IPS DF 19.7 (cell line): Measurements from ENCODE around the gene RNF38.
"Not testable (repeated sequence)": the region's sequence is repeated elsewhere in the genome, so short reads cannot be mapped to it uniquely, and the experiment has no call there.

Source experiments
- DNase-seq: peaks from one replicate; pipeline ENCODE4 v3.0.0-alpha.2; 2013; ENCODE audit warnings: low read depth, low spot score

RNF38 gene

GRCh38 chr9:36399980-36400331, at the start of gene RNF38:
Gene RNF38 (minus strand): TSS chr9:36400269. CDS start chr9:36400108, 161 bp downstream.
- no peak for DNase-seq

DNA sequence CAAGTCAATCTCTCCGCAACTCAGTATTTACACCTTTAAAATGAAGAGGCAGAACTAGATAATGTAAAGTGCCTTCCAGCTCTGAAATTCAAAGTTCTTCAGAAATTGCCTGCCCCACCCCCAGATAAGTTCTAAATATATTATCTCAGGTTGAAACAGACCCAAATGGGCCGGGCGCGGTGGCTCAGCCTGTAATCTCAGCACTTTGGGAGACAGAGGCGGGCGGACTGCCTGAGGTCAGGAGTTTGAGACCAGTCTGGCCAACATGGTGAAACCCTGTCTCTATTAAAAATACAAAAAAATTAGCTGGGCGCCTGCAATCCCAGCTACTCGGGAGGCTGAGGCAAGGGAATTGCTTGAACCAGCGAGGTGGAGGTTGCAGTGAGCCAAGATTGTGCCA, 48.5 kb upstream of the RNF38 start:
- not testable (repeated sequence) for DNase-seq

- DNase-seq = no peak
These were observed 47.9 kb upstream of the RNF38 start for GRCh38 chr9:36448017-36448416.

DNA sequence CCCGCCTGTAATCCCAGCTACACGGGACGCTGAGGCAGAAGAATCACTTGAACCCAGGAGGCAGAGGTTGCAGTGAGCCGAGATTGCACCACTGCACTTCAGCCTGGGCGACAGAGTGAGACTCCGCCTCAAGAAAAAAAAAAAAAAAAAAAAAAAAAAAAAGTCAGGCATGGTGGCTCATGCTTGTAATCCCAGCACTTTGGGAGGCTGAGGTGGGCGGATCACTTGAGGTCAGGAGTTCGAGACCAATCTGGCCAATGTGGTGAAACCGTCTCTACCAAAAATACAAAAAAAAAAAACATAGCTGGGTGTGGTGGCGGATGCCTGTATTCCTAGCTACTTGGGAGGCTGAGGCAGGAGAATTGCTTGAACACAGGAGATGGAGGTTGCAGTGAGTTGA, 46.6 kb upstream of the RNF38 start:
- not testable (repeated sequence) for DNase-seq

DNA sequence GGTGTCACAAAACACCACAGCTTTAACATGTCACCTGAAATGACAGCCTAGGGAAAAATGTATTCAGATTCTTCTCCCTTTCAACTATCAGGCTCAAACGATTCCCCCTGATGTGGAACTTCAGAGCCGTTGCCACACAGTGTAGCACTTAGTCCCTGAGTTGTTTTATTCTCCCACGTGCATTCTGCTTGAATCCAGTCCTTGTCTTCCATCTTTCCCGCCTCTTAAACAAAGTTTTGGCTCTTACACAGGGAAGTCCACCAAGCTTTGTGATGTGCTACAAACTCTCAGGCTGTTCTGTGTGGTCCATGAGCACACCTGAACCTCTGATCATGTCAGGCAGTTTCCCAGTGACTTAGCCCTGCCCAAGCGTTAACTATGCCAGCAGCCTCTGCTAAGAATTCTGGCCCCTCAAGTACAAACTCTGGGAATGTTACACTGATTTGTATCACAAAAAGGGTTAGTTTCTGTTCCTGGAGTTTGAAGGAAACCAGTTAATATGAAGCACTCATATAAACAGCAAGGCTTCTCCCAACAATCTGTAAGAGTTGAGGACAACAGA, 45.8 kb upstream of the RNF38 start:
- no peak for DNase-seq

- DNase-seq = no peak
These were observed 44.1 kb upstream of the RNF38 start for GRCh38 chr9:36444203-36444602.

DNA sequence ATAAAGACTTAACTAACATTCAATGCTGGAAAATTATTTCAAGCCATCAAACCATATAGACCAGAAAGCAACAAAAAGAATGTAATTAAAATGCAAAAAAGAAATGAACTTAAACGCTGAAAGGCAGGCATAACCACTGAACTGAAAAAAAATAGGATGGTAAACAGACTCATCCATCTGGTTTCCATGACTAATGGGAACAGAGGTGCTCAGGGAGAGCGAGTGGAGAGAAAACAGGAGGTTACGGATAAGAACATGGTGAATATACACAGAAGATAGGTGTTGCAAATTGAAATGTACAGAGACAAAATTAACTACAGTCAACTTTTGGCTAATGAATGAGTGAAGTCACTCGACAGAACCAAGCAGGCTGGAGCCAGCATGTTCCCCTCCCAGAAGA, 43.5 kb upstream of the RNF38 start:
- no peak for DNase-seq

DNA sequence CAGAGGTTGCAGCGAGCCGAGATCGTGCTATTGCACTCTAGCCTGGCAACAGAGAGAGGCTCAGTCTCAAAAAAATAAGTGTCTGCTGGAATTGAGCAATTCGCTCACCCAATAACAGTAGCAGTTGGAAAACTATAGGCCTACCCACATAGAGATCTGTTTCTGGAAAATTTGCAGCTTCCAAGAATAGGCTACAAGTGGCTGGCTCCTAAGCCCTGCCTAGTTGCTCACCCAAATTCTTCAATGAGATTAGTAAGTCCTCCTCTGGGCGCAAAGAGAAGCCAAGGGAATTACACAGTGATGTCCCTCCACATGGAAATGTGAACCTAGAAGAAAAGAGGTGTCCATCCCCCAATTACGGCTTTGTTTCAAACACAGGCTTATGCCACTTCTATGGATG, 42.6 kb upstream of the RNF38 start:
- no peak for DNase-seq

DNA sequence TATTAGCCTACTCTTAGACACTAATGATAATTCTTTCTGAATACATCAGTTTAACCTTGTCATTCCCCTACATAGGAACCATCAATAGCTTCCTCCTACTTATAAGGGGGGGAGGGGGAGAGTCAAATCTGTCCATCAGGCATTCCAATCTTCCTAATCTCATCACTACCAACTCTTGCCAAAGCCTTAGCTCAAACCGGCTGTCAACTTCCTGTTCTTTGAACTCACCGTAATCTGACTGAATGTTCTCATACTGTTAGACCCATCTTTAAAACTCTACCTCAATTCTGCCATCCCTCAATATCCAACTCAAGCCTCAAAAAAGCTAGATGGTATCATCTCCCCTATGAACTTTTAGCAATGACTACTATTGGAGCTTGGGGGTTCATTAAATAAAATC, 41.9 kb upstream of the RNF38 start:
- DNase-seq = no peak

GRCh38 chr9:36438536-36439236, 38.6 kb upstream of the RNF38 start:
- DNase-seq = no peak

DNA sequence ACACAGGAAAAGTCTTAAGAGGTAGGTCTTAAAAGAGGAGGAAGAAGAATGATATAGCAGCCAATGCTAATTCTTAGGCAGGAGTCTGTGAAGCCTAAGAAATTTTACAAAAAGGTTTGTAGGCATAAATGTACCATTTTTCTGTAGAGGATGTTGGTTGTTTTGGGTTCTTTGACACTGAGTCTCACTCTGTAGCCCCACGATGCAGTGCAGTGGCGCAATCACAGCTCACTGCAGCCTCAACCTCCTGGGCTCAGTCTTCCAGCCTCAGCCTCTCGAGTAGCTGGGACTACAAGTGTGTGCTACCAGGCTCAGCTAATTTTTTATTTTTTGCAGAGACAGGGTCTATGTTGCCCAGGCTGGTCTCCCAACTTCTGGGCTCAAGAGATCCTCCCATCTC, 37.7 kb upstream of the RNF38 start:
- no peak for DNase-seq

DNA sequence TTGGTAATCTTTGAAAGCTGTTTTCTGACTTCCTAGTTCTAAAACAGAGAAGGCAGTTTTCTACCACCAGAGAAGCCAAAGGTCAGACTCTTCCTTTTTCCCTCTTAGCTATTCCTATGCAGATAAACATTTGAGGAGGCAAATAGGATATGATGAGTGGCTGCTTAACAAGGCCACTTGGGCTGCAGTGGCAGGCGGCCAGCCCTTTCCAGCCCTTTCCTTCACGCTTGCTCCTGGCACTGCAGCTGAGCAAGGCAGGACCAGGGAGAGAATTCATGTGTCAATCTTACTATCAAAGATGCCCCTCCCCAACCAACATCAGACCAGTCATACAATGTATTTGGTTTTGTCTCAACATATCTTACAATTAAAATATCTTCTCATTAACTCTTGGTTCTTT, 36.8 kb upstream of the RNF38 start:
- DNase-seq = no peak

- DNase-seq = no peak
These were observed 33.3 kb upstream of the RNF38 start for GRCh38 chr9:36433386-36433785.

- DNase-seq = no peak
These were observed 31.0 kb upstream of the RNF38 start for GRCh38 chr9:36431078-36431477.

DNA sequence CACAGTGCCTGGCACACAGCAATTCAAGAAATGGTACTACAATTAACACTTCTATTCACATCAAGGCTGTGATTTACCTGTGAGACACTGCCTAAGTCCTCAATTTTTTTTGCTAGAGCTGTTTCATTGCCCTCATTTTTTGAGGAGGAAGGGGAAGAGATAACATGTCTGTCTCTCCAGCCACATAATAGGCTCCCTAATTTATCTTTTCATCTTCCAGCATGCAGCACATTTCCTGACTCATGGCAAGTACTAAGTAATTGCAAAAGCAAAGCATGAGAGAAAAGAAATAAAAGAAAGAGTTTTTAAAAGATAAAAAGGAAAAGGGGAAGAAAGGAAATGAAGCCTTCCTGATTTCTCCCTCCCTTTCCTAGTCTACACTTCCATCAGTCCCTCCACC, 26.9 kb upstream of the RNF38 start:
- no peak for DNase-seq

DNA sequence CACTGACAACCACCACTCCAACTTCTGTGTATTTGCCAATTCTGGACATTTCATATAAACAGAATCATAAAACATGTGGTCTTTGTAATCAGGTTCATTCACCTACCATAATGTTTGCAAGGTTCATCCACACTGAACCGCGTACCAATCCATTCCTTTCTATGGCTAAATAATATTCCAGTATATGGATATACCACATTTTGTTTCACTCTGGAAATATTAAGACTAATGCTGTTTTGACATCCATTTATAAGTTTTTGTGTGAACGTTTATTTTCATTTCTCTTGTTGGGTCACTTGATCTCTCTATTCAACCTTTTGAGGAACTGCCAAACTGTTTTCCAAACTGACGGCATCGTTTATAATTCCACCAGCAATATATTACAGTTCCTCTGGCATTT, 26.3 kb upstream of the RNF38 start:
- DNase-seq = no peak

DNA sequence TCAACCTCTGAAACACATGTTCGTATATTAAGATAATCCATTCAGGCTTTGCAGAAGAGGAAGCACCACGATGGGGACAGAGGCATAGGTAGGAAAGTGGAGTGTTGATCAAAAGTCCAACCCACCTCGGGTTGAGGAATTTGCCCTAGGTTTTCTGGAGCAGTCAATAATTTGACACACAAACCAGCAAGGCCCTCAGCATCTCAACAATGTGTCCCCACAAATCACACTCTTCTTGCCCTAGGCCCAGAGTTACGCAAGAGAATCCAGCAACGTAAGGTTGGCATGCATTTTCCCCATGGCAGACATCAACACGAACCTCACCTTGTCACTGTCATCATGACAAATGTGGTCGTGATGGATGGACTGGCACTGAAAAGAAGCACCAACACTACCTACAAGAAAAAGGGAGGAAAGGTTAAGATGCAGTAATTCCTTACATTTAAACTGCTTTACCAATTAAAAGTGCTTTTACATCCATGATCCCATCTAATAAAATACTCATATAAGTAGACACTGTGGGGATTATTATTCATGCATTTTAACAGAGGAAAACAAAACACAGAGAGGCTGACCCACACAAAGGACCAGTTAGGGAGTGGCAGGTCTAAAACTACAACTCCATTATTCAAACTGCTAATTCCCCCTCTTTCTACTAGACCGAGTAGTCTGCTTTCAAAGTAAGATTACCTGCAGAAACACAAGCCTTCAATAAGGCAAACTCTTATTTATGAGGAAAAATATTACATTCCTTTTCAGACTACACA, 24.4 kb upstream of the RNF38 start:
- DNase-seq = no peak

GRCh38 chr9:36423206-36423605, 23.1 kb upstream of the RNF38 start:
- no peak for DNase-seq

GRCh38 chr9:36416890-36417289, 16.8 kb upstream of the RNF38 start:
- no peak for DNase-seq

- DNase-seq = no peak
These were observed 15.9 kb upstream of the RNF38 start for GRCh38 chr9:36415822-36416525.

DNA sequence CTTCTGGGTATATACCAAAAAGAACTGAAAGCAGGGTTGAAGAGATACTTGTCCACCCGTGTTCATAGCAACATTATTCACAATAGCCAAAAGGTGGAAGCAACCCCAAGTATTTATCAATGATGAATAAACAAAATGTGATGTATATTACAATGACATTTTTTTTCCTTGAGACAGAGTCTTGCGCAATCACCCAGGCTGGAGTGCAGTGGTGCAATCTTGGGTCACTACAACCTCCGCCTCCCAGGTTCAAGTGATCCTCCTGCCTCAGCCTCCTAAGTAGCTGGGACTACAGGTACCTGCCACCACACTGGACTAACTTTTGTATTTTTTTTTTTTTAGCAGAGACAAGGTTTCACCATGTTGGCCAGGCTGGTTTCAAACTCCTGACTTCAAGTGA, 11.3 kb upstream of the RNF38 start:
- not testable (repeated sequence) for DNase-seq

DNA sequence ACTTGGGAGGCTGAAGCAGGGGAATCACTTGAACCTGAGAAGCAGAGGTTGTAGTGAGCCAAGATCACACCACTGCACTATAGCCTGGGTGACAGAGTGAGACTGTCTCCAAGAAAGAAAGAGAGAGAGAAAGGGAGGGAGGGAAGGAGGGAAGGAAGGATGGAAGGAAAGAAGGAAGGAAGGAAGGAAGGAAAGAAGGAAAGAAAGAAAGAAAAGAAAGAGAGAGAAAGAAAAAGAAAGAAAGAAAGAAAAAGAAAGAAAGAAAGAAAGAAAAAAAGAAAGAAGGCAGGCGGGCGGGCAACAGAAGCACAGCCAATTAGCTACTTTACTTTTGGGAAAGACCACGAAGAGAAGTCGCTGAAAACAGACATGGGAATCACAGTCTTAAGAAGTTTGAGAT, 9.0 kb upstream of the RNF38 start:
- not testable (repeated sequence) for DNase-seq
